Heart left ventricle (tissue), 13 donors: ENCODE results near the gene CIB4.

Source experiments
- CTCF ChIP-seq, 12 donors: fragments of 200-600 bp; sonication (generic) in 4 of 12; IDR thresholded peaks; one replicate each; pipeline versions ENCODE4 v1.5.0 to v1.8.0; 2018 to 2022; ENCODE audit warnings: antibody characterized with exemption in 12 of 12, mild to moderate bottlenecking in 5 of 12
- POLR2A ChIP-seq, 2 donors: fragments of 450-650 bp; IDR thresholded peaks; one replicate each; pipeline ENCODE4 v1.6.1; 2017; ENCODE audit warnings: antibody characterized with exemption in 2 of 2, mild to moderate bottlenecking in 2 of 2, moderate library complexity in 2 of 2
- donor health status: ischemic (EF 13 %, LVEDD 7.1; RV severe dilation, severe dysfunction).
- donor health status: DM: no; HTN: yes; CAD: no.
- donor health status: DM: no; HTN: no; CAD: no.
- donor health status: ischemic (EF 25% LVEDD 6.9; RV normal size, moderate dysfunction).
- donor health status: ischemic (EF 25% LVEDD 5.7; RV mildly dilated, moderate dysfunction).
- donor health status: ischemic (EF 35%, LVEDD 5.7; RV mildly dilated, moderate dysfunction).
- donor health status: nonischemic (EF 11% LVEDD 7.7; RV severe dilation, severe dysfunction).
- donor health status: DM: yes; HTN: yes; CAD: no.
- donor health status: PGD.
- donor health status: ischemic (EF 29% LVEDD 5.4; RV normal size, mild dysfunction).
- donor health status: nonischemic (EF 23%, LVEDD 6.1; RV moderate dilation, normal function).

GRCh38 chr2:26584191-26584590 lies 57.0 kb downstream of the CIB4 start:
- TF ChIP-seq CTCF (IDR thresholded peaks at IDR 0.05), result no peak
- TF ChIP-seq POLR2A (IDR thresholded peaks at IDR 0.05), result no peak
